ENCODE data around the gene SYK. TPM values are rescaled to one million over a fixed set of nuclear protein-coding genes. Genes with fewer than 3 reads are reported as not detected.

SYK gene
- total and polyA plus RNA-seq, 2 of the 4 experiments (the other 2 are of a cell fraction): not detected

GRCh38 chr9:90830977-90831376 lies 29.4 kb downstream of the SYK start:
- H4K5ac ChIP-seq (ENCODE audit: low read depth, low read length): no peak overlapping the region
- H3K9me1 ChIP-seq (ENCODE audit: insufficient read depth, low read length): no peaks in the 10 kb centered on the region
- POLR2A ChIA-PET (ENCODE audit: unreplicated experiment): no interaction called here
- ATAC-seq (ENCODE audit: low read depth) (no peak), DNase-seq (no peak)
- no peak overlapping the region for H4K91ac ChIP-seq (ENCODE audit: insufficient read depth, low read depth, low read length)
- intact Hi-C loops (cut with micrococcal nuclease): no loop called here
- H3K36me3 ChIP-seq (ENCODE audit: control insufficient read depth, insufficient read depth, low read length): no peaks in the 10 kb centered on the region
- H3K4me2 ChIP-seq (ENCODE audit: low read depth, low read length): no peak overlapping the region
- no TSS peak for BruUV-seq (replicated peaks)
- H2BK20ac ChIP-seq (ENCODE audit: low read depth, low read length): no peak overlapping the region
- H3K9ac ChIP-seq (ENCODE audit: low read depth, low read length): no peak overlapping the region
- H2AK9ac ChIP-seq (replicated peaks; ENCODE audit: low read depth, low read length, poor library complexity): no peak overlapping the region
- H3K18ac ChIP-seq (ENCODE audit: low read depth, low read length): no peak overlapping the region
- no peak overlapping the region for H3K4ac ChIP-seq (ENCODE audit: low read depth, low read length)
- no peak overlapping the region for H3K14ac ChIP-seq (replicated peaks; ENCODE audit: low read depth, low read length)
- TF ChIP-seq RCOR1 (IDR thresholded peaks at IDR 0.05; ENCODE audit: insufficient replicate concordance, low read length): no peak
- TF ChIP-seq ELK1 (IDR thresholded peaks at IDR 0.05; ENCODE audit: borderline replicate concordance, low read depth, low read length): no peak
- TF ChIP-seq FOS (IDR thresholded peaks at IDR 0.05; ENCODE audit: low read depth, low read length): no peak
- no peak for TF ChIP-seq CHD1 (IDR thresholded peaks at IDR 0.05; ENCODE audit: low read depth, low read length)
- peaks cover 4% of the 10 kb centered on the region; the same call in 1 of the 2 replicates for H3K27me3 ChIP-seq (ENCODE audit: control insufficient read depth, insufficient read depth, low read length)
- no peaks in the 10 kb centered on the region for H3K4me1 ChIP-seq (ENCODE audit: control insufficient read depth, insufficient read depth, low read length)
- H3K79me1 ChIP-seq (ENCODE audit: low read depth in 1 of 2, low read length in 2 of 2): no peaks in the 10 kb centered on the region
- no peak overlapping the region for H3K4me3 ChIP-seq (ENCODE audit: insufficient read depth, low read depth, low read length)
- H2BK120ac ChIP-seq (ENCODE audit: low read depth, low read length): no peak overlapping the region
- H3K23ac ChIP-seq (ENCODE audit: low read depth, low read length): no peak overlapping the region
- no peak overlapping the region for H2BK15ac ChIP-seq (ENCODE audit: low read depth, low read length)
- no peaks in the 10 kb centered on the region for H3K9me3 ChIP-seq (ENCODE audit: control insufficient read depth, insufficient read depth, low read length)
- WGBS, 2 experiments (ENCODE audit: extremely low coverage in 2 of 2, insufficient read length in 1 of 2): no CpG with 5 or more reads among the region's 3 CpGs
- H2AK5ac ChIP-seq (ENCODE audit: low read depth, low read length): no peak overlapping the region
- in situ Hi-C loops (cut with MboI; ENCODE audit: low sequenced_read_pairs): no loop called here
- dilution Hi-C loops (cut with HindIII; ENCODE audit: low sequenced_read_pairs, unreplicated experiment): no loop called here
- no peaks in the 10 kb centered on the region for H4K20me1 ChIP-seq (ENCODE audit: insufficient read depth, low read length)
- no peak overlapping the region for H3K27ac ChIP-seq (ENCODE audit: insufficient read depth, low read length)
- no peak overlapping the region for H2BK5ac ChIP-seq (ENCODE audit: low read depth, low read length, poor library complexity, severe bottlenecking)
- no peak overlapping the region for H4K8ac ChIP-seq (ENCODE audit: low read depth in 2 of 2, low read length in 2 of 2)
- no peak overlapping the region for H3K56ac ChIP-seq (ENCODE audit: extremely low read depth, insufficient read depth, low read length)
- no peak overlapping the region for H2AFZ ChIP-seq (replicated peaks; ENCODE audit: low read length, poor library complexity)
- CTCF ChIA-PET: no interaction called here
